ENCODE results near the gene TMEM238. TPM values are rescaled to one million over a fixed set of nuclear protein-coding genes. Genes with fewer than 3 reads are reported as not detected.

TMEM238 gene
- total RNA-seq, 2 donors from 2014 or later: 4.2 TPM; not detected in 1

DNA sequence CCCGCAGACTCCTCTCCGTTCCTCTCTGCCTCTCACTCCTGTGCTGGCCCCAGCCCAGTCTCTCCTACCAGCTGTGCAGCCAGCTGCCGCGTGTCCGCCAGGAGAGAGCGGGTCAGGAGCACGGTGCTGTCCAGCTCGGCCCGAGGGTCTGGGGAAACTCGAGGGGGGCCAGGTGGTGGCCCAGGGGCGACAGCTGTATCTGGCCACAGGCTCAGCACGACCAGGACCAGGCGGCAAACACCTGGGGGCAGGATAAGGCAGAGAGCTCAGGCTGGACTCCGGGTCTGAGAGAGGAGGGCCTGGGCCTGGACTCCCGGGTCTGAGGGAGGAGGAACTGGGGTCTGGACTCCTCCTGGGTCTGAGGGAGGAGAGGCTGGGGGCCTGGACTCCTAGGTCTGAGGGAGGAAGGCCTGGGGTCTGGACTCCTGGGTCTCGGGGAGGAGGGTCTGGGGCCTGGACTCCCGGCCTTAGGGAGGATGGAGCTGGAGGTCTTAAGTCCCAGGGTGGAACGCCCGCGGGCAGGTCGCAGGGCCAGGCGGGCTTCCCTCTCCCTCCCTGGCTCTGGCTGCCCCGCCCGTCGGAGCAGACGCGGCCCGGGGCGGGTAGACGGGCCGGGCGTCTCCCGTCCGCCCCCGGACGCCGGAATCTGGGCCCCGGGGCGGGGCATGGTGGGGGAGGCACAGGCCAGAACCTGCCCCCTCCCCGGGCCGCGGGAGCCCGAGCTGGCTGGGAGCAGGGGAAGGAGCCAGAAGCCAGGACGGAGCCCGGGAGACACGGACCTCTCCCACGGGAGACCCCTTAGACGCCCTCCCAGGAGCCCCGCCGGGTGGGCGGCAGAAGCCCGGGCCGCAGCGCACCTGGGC is 15.2 kb downstream of the TMEM238 start:
- no peak for DNase-seq (ENCODE audit: low spot score)

DNA sequence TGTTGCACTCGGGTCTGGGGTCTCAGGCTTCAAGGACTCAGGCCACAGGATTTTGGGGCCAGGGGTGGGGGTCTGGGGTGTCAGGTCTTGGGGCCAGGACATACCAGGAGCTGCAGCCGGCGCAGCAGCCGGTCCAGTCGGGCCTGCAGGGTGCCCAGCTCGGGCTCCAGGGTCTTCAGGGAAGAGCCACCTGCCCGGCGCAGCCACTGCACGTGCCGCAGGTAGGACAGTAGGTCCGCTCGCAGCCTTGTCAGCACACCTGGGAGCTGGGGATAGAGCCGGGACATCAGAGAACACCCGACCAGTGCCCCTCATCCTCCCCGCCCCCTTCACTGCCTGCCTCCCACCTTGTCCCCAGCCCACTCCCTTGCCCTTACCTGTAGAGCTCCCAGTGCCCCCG is 16.0 kb downstream of the TMEM238 start:
- peaks cover 13% of the 10 kb centered on the region for H3K27me3 ChIP-seq (replicated peaks; ENCODE audit: insufficient read depth)
- H3K4me3 ChIP-seq: no peak overlapping the region
- no peak overlapping the region for H3K27ac ChIP-seq
- no peaks in the 10 kb centered on the region for H3K36me3 ChIP-seq
- H3K9me3 ChIP-seq: no peaks in the 10 kb centered on the region
- DNase-seq (ENCODE audit: low spot score): no peak
- no peak for ATAC-seq (ENCODE audit: insufficient number of reproducible peaks, low FRiP score, low read depth)
- TF ChIP-seq, protein P1, sequence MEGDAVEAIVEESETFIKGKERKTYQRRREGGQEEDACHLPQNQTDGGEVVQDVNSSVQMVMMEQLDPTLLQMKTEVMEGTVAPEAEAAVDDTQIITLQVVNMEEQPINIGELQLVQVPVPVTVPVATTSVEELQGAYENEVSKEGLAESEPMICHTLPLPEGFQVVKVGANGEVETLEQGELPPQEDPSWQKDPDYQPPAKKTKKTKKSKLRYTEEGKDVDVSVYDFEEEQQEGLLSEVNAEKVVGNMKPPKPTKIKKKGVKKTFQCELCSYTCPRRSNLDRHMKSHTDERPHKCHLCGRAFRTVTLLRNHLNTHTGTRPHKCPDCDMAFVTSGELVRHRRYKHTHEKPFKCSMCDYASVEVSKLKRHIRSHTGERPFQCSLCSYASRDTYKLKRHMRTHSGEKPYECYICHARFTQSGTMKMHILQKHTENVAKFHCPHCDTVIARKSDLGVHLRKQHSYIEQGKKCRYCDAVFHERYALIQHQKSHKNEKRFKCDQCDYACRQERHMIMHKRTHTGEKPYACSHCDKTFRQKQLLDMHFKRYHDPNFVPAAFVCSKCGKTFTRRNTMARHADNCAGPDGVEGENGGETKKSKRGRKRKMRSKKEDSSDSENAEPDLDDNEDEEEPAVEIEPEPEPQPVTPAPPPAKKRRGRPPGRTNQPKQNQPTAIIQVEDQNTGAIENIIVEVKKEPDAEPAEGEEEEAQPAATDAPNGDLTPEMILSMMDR (IDR thresholded peaks at IDR 0.05): no peak
- peaks cover 0 to 13% of the 10 kb centered on the region in 2 donors for H3K4me1 ChIP-seq (ENCODE audit: control insufficient read depth in 1 of 2, low read depth in 2 of 2)

More for the DNA sequence above, 15.2 kb downstream of the TMEM238 start:
- Histone ChIP-seq H3K9me3 (no peaks in the 10 kb centered on the region), H3K36me3 (no peaks in the 10 kb centered on the region), H3K4me1 (ENCODE audit: control insufficient read depth in 1 of 2, low read depth in 2 of 2) (peaks cover 0 to 13% of the 10 kb centered on the region in 2 donors), H3K27ac (peak overlapping the region in 1 of 2 donors; percentile 34), H3K4me3 (peak overlapping the region; percentile 44), H3K27me3 (replicated peaks; ENCODE audit: insufficient read depth) (peaks cover 13% of the 10 kb centered on the region)
- ATAC-seq (ENCODE audit: insufficient number of reproducible peaks, low FRiP score, low read depth): no peak
- TF ChIP-seq, protein P1 (IDR thresholded peaks at IDR 0.05): no peak

DNA sequence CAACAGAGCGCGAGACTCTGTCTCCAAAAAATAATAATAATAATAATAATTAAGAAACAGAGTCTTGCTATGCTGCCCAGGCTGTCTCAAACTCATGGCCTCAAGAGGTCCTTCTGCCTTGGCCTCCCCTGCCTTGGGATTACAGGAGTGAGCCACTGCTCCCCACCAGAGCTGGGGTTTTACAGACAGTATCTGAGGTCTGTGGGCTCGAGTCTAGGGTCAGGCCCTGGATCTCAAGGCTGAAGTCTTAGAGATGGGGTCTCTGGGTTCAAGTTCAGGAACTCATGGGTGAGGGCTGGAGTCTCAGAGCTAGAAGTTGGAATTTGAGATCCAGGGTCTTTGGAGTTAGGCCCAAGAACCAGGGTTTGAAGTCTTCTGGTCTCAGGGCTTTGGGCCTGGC is 17.3 kb downstream of the TMEM238 start:
- Histone ChIP-seq H3K9me3 (no peaks in the 10 kb centered on the region), H3K4me1 (ENCODE audit: control insufficient read depth in 1 of 2, low read depth in 2 of 2) (peaks cover 0 to 13% of the 10 kb centered on the region in 2 donors), H3K36me3 (no peaks in the 10 kb centered on the region), H3K27ac (no peak overlapping the region), H3K27me3 (replicated peaks; ENCODE audit: insufficient read depth) (peaks cover 13% of the 10 kb centered on the region), H3K4me3 (no peak overlapping the region)
- TF ChIP-seq, protein P1 (IDR thresholded peaks at IDR 0.05): no peak
- ATAC-seq (ENCODE audit: insufficient number of reproducible peaks, low FRiP score, low read depth) (no peak), DNase-seq (ENCODE audit: low spot score) (no peak)

DNA sequence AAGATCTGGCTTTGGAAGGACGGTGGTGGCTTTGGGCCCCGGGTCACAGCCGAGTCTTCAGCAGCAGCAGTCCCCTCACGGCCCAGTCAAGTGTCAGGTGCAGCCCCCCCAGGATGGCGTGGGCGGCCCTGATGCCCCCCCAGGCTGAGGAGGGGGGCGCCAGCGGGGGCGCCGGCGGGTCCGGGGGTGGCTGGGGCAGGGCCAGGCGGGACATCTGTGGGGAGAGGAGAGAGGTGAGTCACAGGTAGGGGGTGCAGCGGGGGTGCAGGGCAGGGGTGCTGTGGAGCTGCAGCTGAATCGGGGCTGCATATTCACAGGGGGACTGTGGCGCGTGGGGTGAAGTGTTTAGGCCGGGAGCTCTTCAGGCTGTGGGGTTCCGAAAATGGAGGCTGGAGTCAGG is 18.1 kb downstream of the TMEM238 start:
- Histone ChIP-seq H3K4me3 (no peak overlapping the region), H3K9me3 (no peaks in the 10 kb centered on the region), H3K27me3 (replicated peaks; ENCODE audit: insufficient read depth) (peaks cover 13% of the 10 kb centered on the region), H3K27ac (no peak overlapping the region), H3K4me1 (ENCODE audit: control insufficient read depth in 1 of 2, low read depth in 2 of 2) (peaks cover 0 to 13% of the 10 kb centered on the region in 2 donors), H3K36me3 (no peaks in the 10 kb centered on the region)
- DNase-seq (ENCODE audit: low spot score) (no peak), ATAC-seq (ENCODE audit: insufficient number of reproducible peaks, low FRiP score, low read depth) (no peak)
- TF ChIP-seq, protein P1 (IDR thresholded peaks at IDR 0.05): no peak

DNA sequence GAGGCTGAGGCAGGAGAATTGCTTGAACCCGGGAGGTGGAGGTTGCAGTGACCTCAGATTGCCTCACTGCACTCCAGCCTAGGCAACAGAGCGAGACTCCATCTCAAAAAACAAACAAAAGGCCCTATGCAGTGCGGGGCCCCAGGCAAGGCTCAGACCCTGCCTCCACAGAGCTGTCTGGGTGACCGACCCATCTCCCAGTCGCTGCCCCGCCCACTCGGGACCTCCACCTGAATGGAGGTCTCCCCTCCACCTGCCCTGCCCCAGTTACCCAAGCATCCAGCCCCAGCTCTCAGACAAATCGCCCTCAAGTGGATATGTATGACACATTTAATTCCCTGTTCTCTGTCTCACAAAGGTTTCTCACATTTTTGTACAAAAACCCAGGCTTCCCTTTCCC is 18.8 kb downstream of the TMEM238 start:
- no peak for DNase-seq (ENCODE audit: low spot score)
- no peak overlapping the region for H3K4me3 ChIP-seq
- peaks cover 0 to 13% of the 10 kb centered on the region in 2 donors for H3K4me1 ChIP-seq (ENCODE audit: control insufficient read depth in 1 of 2, low read depth in 2 of 2)
- H3K27me3 ChIP-seq (replicated peaks; ENCODE audit: insufficient read depth): peaks cover 13% of the 10 kb centered on the region
- no peaks in the 10 kb centered on the region for H3K9me3 ChIP-seq
- no peak for ATAC-seq (ENCODE audit: insufficient number of reproducible peaks, low FRiP score, low read depth)
- TF ChIP-seq, protein P1 (IDR thresholded peaks at IDR 0.05): no peak
- H3K36me3 ChIP-seq: no peaks in the 10 kb centered on the region
- no peak overlapping the region for H3K27ac ChIP-seq

All from thoracic aorta (tissue), 2 donors.